A549 (cell line): Measurements from ENCODE around the gene AADACL3.

ENCODE experiments used
- CTCF ChIP-seq: fragments of >200 bp; sonication (Bioruptor Twin); formaldehyde crosslinking; IDR thresholded peaks from 3 replicates; pipeline ENCODE4 v1.5.1; 2016
- USF2 ChIP-seq: fragments of 450-650 bp; IDR thresholded peaks from 2 replicates; pipeline ENCODE4 v1.6.1; 2014; ENCODE audit warnings: antibody characterized with exemption

- no peak for TF ChIP-seq USF2
- TF ChIP-seq CTCF, result no peak
Measured at GRCh38 chr1:12708396-12709090, 7.4 kb upstream of the AADACL3 start.
